GM18907 (cell line): Measurements from ENCODE around the gene CYP19A1.
A peak's percentile ranks its signal among the peaks of the same experiment; 100 is the strongest.
"Not testable (repeated sequence)": the region's sequence is repeated elsewhere in the genome, so short reads cannot be mapped to it uniquely, and the experiment has no call there.

Source experiments
- ATAC-seq: cut with Tn5 transposase; IDR thresholded peaks from one replicate; pipeline ENCODE4 v1.9.1; 2021; ENCODE audit warnings: mild to moderate bottlenecking, moderate library complexity; ENCODE audit not compliant: unreplicated experiment

CYP19A1 gene

GRCh38 chr15:51189669-51190385 is 148.6 kb downstream of the CYP19A1 start:
- ATAC-seq, result no peak

GRCh38 chr15:51188791-51189190 is 149.6 kb downstream of the CYP19A1 start:
- ATAC-seq, result not testable (repeated sequence)

GRCh38 chr15:51186891-51187290 is 151.5 kb downstream of the CYP19A1 start:
- no peak for ATAC-seq

GRCh38 chr15:51186181-51186705 is 152.2 kb downstream of the CYP19A1 start:
- ATAC-seq, result no peak

GRCh38 chr15:51185213-51186159 is 152.9 kb downstream of the CYP19A1 start:
- no peak for ATAC-seq

- ATAC-seq, result no peak
Measured at GRCh38 chr15:51184627-51185026, 153.8 kb downstream of the CYP19A1 start.

- ATAC-seq, result no peak
Measured at GRCh38 chr15:51183076-51183475, 155.3 kb downstream of the CYP19A1 start.

- ATAC-seq, result no peak
Measured at GRCh38 chr15:51181905-51182304, 156.5 kb downstream of the CYP19A1 start.

- no peak for ATAC-seq
Measured at GRCh38 chr15:51181221-51181620, 157.2 kb downstream of the CYP19A1 start.

- ATAC-seq, result no peak
Measured at GRCh38 chr15:51180534-51180933, 157.9 kb downstream of the CYP19A1 start.

GRCh38 chr15:51180011-51180410 is 158.4 kb downstream of the CYP19A1 start:
- ATAC-seq, result no peak

GRCh38 chr15:51172193-51172592 is 166.2 kb downstream of the CYP19A1 start:
- ATAC-seq, result no peak

GRCh38 chr15:51171634-51171932 is 166.8 kb downstream of the CYP19A1 start:
- ATAC-seq, result no peak

GRCh38 chr15:51170882-51171633 is 167.3 kb downstream of the CYP19A1 start:
- ATAC-seq, result no peak

- ATAC-seq, result no peak
Measured at GRCh38 chr15:51168700-51169099, 169.7 kb downstream of the CYP19A1 start.

- ATAC-seq, result no peak
Measured at GRCh38 chr15:51163843-51164242, 174.6 kb downstream of the CYP19A1 start.

GRCh38 chr15:51162865-51163762 is 175.3 kb downstream of the CYP19A1 start:
- peak; percentile 81 for ATAC-seq

GRCh38 chr15:51161491-51162220 is 176.7 kb downstream of the CYP19A1 start:
- ATAC-seq, result no peak

GRCh38 chr15:51160484-51160883 is 177.9 kb downstream of the CYP19A1 start:
- no peak for ATAC-seq
